A673 (cell line): Measurements from ENCODE around the gene PHB1. TPM values are rescaled to one million over a fixed set of nuclear protein-coding genes. Genes with fewer than 3 reads are reported as not detected.

ENCODE experiments used
- BruUV-seq: library from RNA; stranded (reverse); fragments of 400-500 nt; replicated peaks from 2 replicates; lab custom pipeline; 2021; lab: Mats Ljungman, UMichigan
- CTCF ChIA-PET: fragments of 300-600 bp; sonication (Branson Sonifier 250); formaldehyde crosslinking; loops from one replicate; lab custom pipeline; 2022; ENCODE audit warnings: antibody characterized with exemption; lab: Charles Lee
- POLR2A ChIA-PET: fragments of 300-600 bp; sonication (Branson Sonifier 250); formaldehyde crosslinking; loops from one replicate; lab custom pipeline; 2022; ENCODE audit warnings: antibody characterized with exemption; ENCODE audit not compliant: low non-redundant PET; lab: Charles Lee
- DNase-seq: peaks from one replicate; pipeline ENCODE4 v3.0.0-alpha.2; 2015; ENCODE audit warnings: low spot score
- H3K27ac ChIP-seq: fragments of 200-600 bp; sonication (generic); 2 replicates; pipeline ENCODE4 v1.5.1; 2016; ENCODE audit warnings: mixed run types, low read depth, mild to moderate bottlenecking, mixed read lengths, antibody characterized with exemption, low read length; ENCODE audit not compliant: poor library complexity, severe bottlenecking
- H3K27me3 ChIP-seq: fragments of 200-600 bp; sonication (generic); replicated peaks from 2 replicates; pipeline ENCODE4 v1.6.1; 2017; ENCODE audit warnings: mixed run types, low read depth, mild to moderate bottlenecking, mixed read lengths, antibody characterized with exemption, low read length; ENCODE audit not compliant: insufficient read depth, poor library complexity
- H3K36me3 ChIP-seq: fragments of 200-600 bp; sonication (generic); 2 replicates; pipeline ENCODE4 v1.6.1; 2016; ENCODE audit warnings: mixed run types, mild to moderate bottlenecking, mixed read lengths, antibody characterized with exemption, low read length; ENCODE audit not compliant: insufficient read depth, poor library complexity, severe bottlenecking
- H3K4me1 ChIP-seq: fragments of 200-600 bp; sonication (generic); 2 replicates; pipeline ENCODE4 v1.6.1; 2017; ENCODE audit warnings: mixed run types, mild to moderate bottlenecking, mixed read lengths, antibody characterized with exemption, low read length; ENCODE audit not compliant: insufficient read depth, poor library complexity, severe bottlenecking
- H3K4me3 ChIP-seq: fragments of 200-600 bp; sonication (generic); 2 replicates; pipeline ENCODE4 v1.5.1; 2016; ENCODE audit warnings: low read depth, mixed run types, mild to moderate bottlenecking, mixed read lengths, low read length; ENCODE audit not compliant: poor library complexity, severe bottlenecking
- H3K9me3 ChIP-seq: fragments of 200-600 bp; sonication (generic); 2 replicates; pipeline ENCODE4 v1.6.1; 2016; ENCODE audit warnings: mixed run types, low read depth, mild to moderate bottlenecking, mixed read lengths, antibody characterized with exemption, low read length; ENCODE audit not compliant: poor library complexity, severe bottlenecking
- CTCF ChIP-seq: fragments of 300-800, 200-600 bp; sonication (generic); conservative IDR thresholded peaks from 2 replicates; pipeline ENCODE4 v1.5.1; 2017; ENCODE audit warnings: low read depth, mild to moderate bottlenecking, antibody characterized with exemption, low read length, moderate library complexity, mixed read lengths
- EZH2 ChIP-seq: fragments of 200-600 bp; sonication (generic); IDR thresholded peaks from 2 replicates; pipeline ENCODE4 v1.6.1; 2017; ENCODE audit warnings: borderline replicate concordance, low read depth, mild to moderate bottlenecking, mixed read lengths, antibody characterized with exemption, low read length; ENCODE audit not compliant: poor library complexity, severe bottlenecking
- intact Hi-C: fragments of 100-400 bp; cut with micrococcal nuclease; formaldehyde crosslinking; loops from one replicate; pipeline ENCODE4 v1.10.0; 2022; ENCODE audit not compliant: unreplicated experiment
- total RNA-seq: library from RNA; stranded (reverse); gene quantifications from 2 replicates; pipeline ENCODE4 v1.2.3, GENCODE V29; 2021

Gene PHB1
- total RNA-seq, 1 experiment from 2014 or later: 451 TPM

GRCh38 chr17:49388290-49388640, 26.4 kb downstream of the PHB1 start:
- no peak for TF ChIP-seq CTCF
- TF ChIP-seq EZH2: no peak
- Histone ChIP-seq H3K36me3 (no peaks in the 10 kb centered on the region), H3K4me1 (peaks cover 14% of the 10 kb centered on the region), H3K4me3 (no peak overlapping the region), H3K27ac (no peak overlapping the region), H3K9me3 (no peaks in the 10 kb centered on the region), H3K27me3 (no peaks in the 10 kb centered on the region)
- CTCF ChIA-PET: no interaction called here
- no peak for DNase-seq
- POLR2A ChIA-PET: no interaction called here
- intact Hi-C loops: no loop called here
- no TSS peak for BruUV-seq

GRCh38 chr17:49387498-49388289, 27.0 kb downstream of the PHB1 start:
- H3K27me3 ChIP-seq: no peaks in the 10 kb centered on the region
- peaks cover 14% of the 10 kb centered on the region for H3K4me1 ChIP-seq
- H3K36me3 ChIP-seq: no peaks in the 10 kb centered on the region
- no peak overlapping the region for H3K27ac ChIP-seq
- DNase-seq: no peak
- no TSS peak for BruUV-seq
- H3K9me3 ChIP-seq: no peaks in the 10 kb centered on the region
- intact Hi-C loops: no loop called here
- ChIA-PET POLR2A (no interaction called here), CTCF (no interaction called here)
- no peak for TF ChIP-seq EZH2
- no peak for TF ChIP-seq CTCF
- no peak overlapping the region for H3K4me3 ChIP-seq

GRCh38 chr17:49386373-49386772, 28.3 kb downstream of the PHB1 start:
- Histone ChIP-seq H3K4me3 (no peak overlapping the region), H3K27ac (no peak overlapping the region), H3K36me3 (no peaks in the 10 kb centered on the region), H3K9me3 (no peaks in the 10 kb centered on the region), H3K4me1 (peaks cover 14% of the 10 kb centered on the region), H3K27me3 (no peaks in the 10 kb centered on the region)
- TF ChIP-seq CTCF (no peak), EZH2 (no peak)
- intact Hi-C loops: no loop called here
- ChIA-PET CTCF (no interaction called here), POLR2A (no interaction called here)
- no TSS peak for BruUV-seq
- DNase-seq: no peak
